Heart left ventricle (tissue), 16 donors: ENCODE data around the gene HIBCH. TPM values are rescaled to one million over a fixed set of nuclear protein-coding genes. Genes with fewer than 3 reads are reported as not detected.

Experiments used
- ATAC-seq, 4 donors: fragments of 200-7000 bp; cut with Tn5 transposase; one replicate each; pipeline ENCODE4 v1.9.1; 2020 to 2022; ENCODE audit warnings: moderate library complexity in 4 of 4, mild to moderate bottlenecking in 3 of 4, moderate number of reproducible peaks in 1 of 4
- DNase-seq, 5 donors: peaks; one replicate each; pipeline ENCODE4 v3.0.0-alpha.2; 2020
- H3K27ac ChIP-seq, 12 donors: fragments of 200-600 bp; sonication (generic) in 4 of 12; one replicate each; pipeline versions ENCODE4 v1.5.0 to v1.8.0; 2016 to 2022; ENCODE audit warnings: mild to moderate bottlenecking in 2 of 12
- H3K27me3 ChIP-seq, 9 donors: fragments of 200-600 bp; sonication (generic) in 2 of 9; one replicate each; pipeline versions ENCODE4 v1.5.1 to v1.8.0; 2016 to 2022; ENCODE audit warnings: mild to moderate bottlenecking in 3 of 9
- H3K36me3 ChIP-seq, 9 donors: fragments of 200-600 bp; sonication (generic) in 2 of 9; one replicate each; pipeline versions ENCODE4 v1.5.0 to v1.8.0; 2018 to 2022; ENCODE audit warnings: mild to moderate bottlenecking in 2 of 9
- H3K4me1 ChIP-seq, 12 donors: fragments of 200-600 bp; sonication (generic) in 4 of 12; one replicate each; pipeline versions ENCODE4 v1.5.0 to v1.8.0; 2016 to 2022; ENCODE audit warnings: mild to moderate bottlenecking in 3 of 12
- H3K4me3 ChIP-seq, 12 donors: fragments of 200-600 bp; sonication (generic) in 4 of 12; one replicate each; pipeline versions ENCODE4 v1.5.0 to v1.8.0; 2017 to 2022; ENCODE audit warnings: mild to moderate bottlenecking in 9 of 12, moderate library complexity in 4 of 12
- H3K9me3 ChIP-seq, 12 donors: fragments of 200-600 bp; sonication (generic) in 4 of 12; one replicate each; pipeline versions ENCODE4 v1.5.0 to v1.8.0; 2016 to 2022; ENCODE audit warnings: mild to moderate bottlenecking in 1 of 12
- POLR2A ChIP-seq, 2 donors: fragments of 450-650 bp; IDR thresholded peaks; one replicate each; pipeline ENCODE4 v1.6.1; 2017; ENCODE audit warnings: antibody characterized with exemption in 2 of 2, mild to moderate bottlenecking in 2 of 2, moderate library complexity in 2 of 2
- WGBS, 4 donors: extraction: QIAGEN DNeasy Blood & Tissue Kit in 2 of 4; methylation state at CpG; one replicate each; pipeline versions ENCODE4 v1.1.5 to v1.1.7; 2013 to 2018; 5-methylcytosine and 5-hydroxymethylcytosine counted together
- intact Hi-C, 10 donors: fragments of 100-400 bp; cut with DNase I; formaldehyde crosslinking; loops; one replicate each; pipeline versions ENCODE4 v1.11.1 to v1.14.2; 2022
- polyA plus RNA-seq, 2 donors: library from polyadenylated mRNA; stranded (reverse); fragments of 200-250 nt; gene quantifications; one replicate each; pipeline ENCODE4 v1.2.3, GENCODE V29; 2013
- total RNA-seq, 9 donors: library from RNA; depleted of rRNA in 2 of 9; stranded (reverse); fragments of >200 nt in 2 of 9; fragmentation: NEBNext Ultra II Directional in 3 of 9; extraction: Animal tissue kit (Norgen Biotek cat#: 25700) in 3 of 9; gene quantifications; one replicate each; pipeline versions ENCODE4 v1.1.0 to v1.2.4, GENCODE V29; 2016 to 2023
- TF ChIP-seq, protein P1 (sequence below), 12 donors: fragments of 200-600 bp; sonication (generic) in 4 of 12; IDR thresholded peaks; one replicate each; pipeline versions ENCODE4 v1.5.0 to v1.8.0; 2018 to 2022; ENCODE audit warnings: antibody characterized with exemption in 12 of 12, mild to moderate bottlenecking in 5 of 12
- donor health status: ischemic (EF 13 %, LVEDD 7.1; RV severe dilation, severe dysfunction).
- donor health status: healthy with polysubstance abuse.
- donor health status: DM: no; HTN: yes; CAD: no.
- donor health status: DM: no; HTN: no; CAD: no.
- donor health status: ischemic (EF 25% LVEDD 6.9; RV normal size, moderate dysfunction).
- donor health status: ischemic (EF 25% LVEDD 5.7; RV mildly dilated, moderate dysfunction).
- donor health status: healthy.
- donor health status: DM: yes; HTN: yes; CAD: no.
- donor health status: ischemic (EF 35%, LVEDD 5.7; RV mildly dilated, moderate dysfunction).
- donor health status: nonischemic (EF 11% LVEDD 7.7; RV severe dilation, severe dysfunction).
- donor health status: DM: yes; HTN: yes; CAD: no.
- donor health status: PGD.
- donor health status: ischemic (EF 29% LVEDD 5.4; RV normal size, mild dysfunction).
- donor health status: nonischemic (EF 23%, LVEDD 6.1; RV moderate dilation, normal function).

The HIBCH gene
- total and polyA plus RNA-seq, 11 donors: 7.7 to 25.3 (median 21.1) TPM

DNA sequence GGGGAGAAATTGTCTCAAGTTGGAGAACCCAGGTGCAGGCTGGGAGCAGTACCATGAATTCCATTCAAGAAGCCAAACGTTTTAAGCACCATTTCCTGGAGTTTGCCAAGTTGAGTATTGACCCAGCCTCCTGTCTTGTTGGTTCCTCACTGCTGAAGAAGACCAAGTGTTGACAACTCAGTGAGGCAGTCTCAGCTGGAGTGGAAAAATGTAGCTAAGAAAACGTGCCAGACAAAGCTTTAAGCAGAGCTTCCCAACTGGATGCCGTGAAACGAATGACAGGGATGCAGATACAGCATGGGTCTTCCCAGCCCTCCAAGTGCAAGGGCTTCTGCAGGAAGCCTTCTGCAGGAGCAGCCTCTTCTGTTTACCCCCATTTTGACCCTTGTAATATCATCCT lies 23.0 kb upstream of the HIBCH start:
- peaks cover 0 to 4% (median 0%) of the 10 kb centered on the region in 9 donors for H3K36me3 ChIP-seq
- H3K9me3 ChIP-seq: no peaks in the 10 kb centered on the region
- H3K27ac ChIP-seq: peak overlapping the region in 11 of 12 donors; percentile 89 to 98 (median 94)
- no peak for TF ChIP-seq POLR2A (IDR thresholded peaks at IDR 0.05)
- TF ChIP-seq, protein P1, sequence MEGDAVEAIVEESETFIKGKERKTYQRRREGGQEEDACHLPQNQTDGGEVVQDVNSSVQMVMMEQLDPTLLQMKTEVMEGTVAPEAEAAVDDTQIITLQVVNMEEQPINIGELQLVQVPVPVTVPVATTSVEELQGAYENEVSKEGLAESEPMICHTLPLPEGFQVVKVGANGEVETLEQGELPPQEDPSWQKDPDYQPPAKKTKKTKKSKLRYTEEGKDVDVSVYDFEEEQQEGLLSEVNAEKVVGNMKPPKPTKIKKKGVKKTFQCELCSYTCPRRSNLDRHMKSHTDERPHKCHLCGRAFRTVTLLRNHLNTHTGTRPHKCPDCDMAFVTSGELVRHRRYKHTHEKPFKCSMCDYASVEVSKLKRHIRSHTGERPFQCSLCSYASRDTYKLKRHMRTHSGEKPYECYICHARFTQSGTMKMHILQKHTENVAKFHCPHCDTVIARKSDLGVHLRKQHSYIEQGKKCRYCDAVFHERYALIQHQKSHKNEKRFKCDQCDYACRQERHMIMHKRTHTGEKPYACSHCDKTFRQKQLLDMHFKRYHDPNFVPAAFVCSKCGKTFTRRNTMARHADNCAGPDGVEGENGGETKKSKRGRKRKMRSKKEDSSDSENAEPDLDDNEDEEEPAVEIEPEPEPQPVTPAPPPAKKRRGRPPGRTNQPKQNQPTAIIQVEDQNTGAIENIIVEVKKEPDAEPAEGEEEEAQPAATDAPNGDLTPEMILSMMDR (IDR thresholded peaks at IDR 0.05): no peak
- ATAC-seq (no peak), DNase-seq (no peak)
- no peak overlapping the region for H3K4me3 ChIP-seq
- peaks cover 0 to 35% (median 20%) of the 10 kb centered on the region in 12 donors for H3K4me1 ChIP-seq
- 33 to 45% (median 40%) methylated on average over 4 of the region's 4 CpGs for WGBS, 4 donors
- H3K27me3 ChIP-seq: no peaks in the 10 kb centered on the region
- intact Hi-C loops: no loop called here

DNA sequence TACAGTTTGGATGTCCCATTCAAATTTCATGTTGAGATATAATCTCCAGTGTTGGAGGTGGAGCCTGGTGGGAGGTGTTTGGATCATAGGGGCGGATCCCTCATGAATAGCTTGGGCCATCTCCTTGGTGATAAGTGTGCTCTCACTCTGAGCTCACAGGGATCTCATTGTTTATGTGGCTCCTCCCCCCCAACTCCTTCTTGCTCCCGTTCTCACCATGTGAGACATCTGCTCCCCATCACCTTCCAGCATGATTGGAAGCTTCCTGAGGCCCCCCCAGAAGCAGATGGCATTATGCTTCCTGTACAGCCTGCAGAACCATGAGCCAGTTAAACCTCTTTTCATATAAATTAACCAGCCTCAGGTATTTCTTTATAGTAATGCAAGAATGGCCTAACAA lies 20.7 kb upstream of the HIBCH start:
- intact Hi-C loops: no loop called here
- Histone ChIP-seq H3K4me3 (no peak overlapping the region), H3K4me1 (peaks cover 0 to 28% (median 16%) of the 10 kb centered on the region in 12 donors), H3K27ac (no peak overlapping the region), H3K36me3 (no peaks in the 10 kb centered on the region), H3K27me3 (no peaks in the 10 kb centered on the region), H3K9me3 (no peaks in the 10 kb centered on the region)
- 47 to 68% (median 62%) methylated on average over 2 of the region's 2 CpGs for WGBS, 4 donors
- ATAC-seq: no peak
- TF ChIP-seq POLR2A (IDR thresholded peaks at IDR 0.05): no peak
- TF ChIP-seq, protein P1 (IDR thresholded peaks at IDR 0.05): no peak
- DNase-seq: no peak

DNA sequence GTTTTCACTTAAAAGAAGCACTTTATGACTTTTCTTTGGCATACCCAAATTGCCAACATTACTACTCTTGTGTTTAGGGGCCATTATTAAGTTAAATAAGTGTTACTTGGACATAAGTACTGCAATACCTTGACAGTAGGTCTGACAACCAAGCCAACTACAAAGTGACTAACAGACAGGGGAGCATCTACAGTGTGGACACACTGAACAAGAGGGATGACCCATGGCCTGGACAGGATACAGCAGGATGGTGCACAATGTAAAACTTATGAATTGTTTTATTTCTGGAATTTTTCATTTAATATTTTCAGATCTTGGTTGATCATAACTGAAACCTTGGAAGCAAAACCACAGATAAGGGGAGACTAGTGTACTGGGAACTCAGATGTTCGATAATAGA lies 19.8 kb upstream of the HIBCH start:
- ATAC-seq (no peak), DNase-seq (no peak)
- Histone ChIP-seq H3K27ac (no peak overlapping the region), H3K4me3 (no peak overlapping the region), H3K4me1 (peaks cover 0 to 24% (median 8%) of the 10 kb centered on the region in 12 donors), H3K9me3 (no peaks in the 10 kb centered on the region), H3K27me3 (no peaks in the 10 kb centered on the region), H3K36me3 (no peaks in the 10 kb centered on the region)
- TF ChIP-seq, protein P1 (IDR thresholded peaks at IDR 0.05): no peak
- TF ChIP-seq POLR2A (IDR thresholded peaks at IDR 0.05): no peak
- intact Hi-C loops: loop anchor here in 2 of 10 donors (10.0 kb wide), 2 partner anchors 165 to 465 kb away; no protein-coding TSS in a partner anchor
- 87 to 92% (median 88%) methylated on average over 1 of the region's 1 CpG for WGBS, 4 donors

DNA sequence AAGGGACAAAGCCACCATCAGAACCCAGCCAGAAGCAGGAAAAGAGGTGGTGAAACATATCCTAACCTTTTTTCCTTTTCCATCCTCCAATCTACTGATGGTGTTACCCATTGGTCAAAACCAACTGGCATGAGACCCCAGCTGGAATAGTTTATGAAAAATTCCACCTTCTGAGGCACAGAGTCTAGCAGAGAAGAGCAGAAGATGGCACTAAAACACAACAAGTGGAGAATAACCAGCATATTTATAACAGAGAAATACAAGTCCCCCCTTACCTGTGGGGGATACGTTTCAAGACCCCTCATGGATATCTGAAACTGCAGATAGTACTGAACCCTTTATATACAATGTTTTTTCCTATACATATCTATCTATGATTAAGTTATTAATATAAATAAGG lies 18.8 kb upstream of the HIBCH start:
- Histone ChIP-seq H3K36me3 (no peaks in the 10 kb centered on the region), H3K27ac (no peak overlapping the region), H3K4me1 (peaks cover 0 to 23% (median 9%) of the 10 kb centered on the region in 12 donors), H3K9me3 (no peaks in the 10 kb centered on the region), H3K4me3 (no peak overlapping the region), H3K27me3 (no peaks in the 10 kb centered on the region)
- WGBS, 4 donors: 80 to 90% (median 86%) methylated on average over 1 of the region's 1 CpG
- no peak for ATAC-seq
- intact Hi-C loops: loop anchor here in 2 of 10 donors (10.0 kb wide), 2 partner anchors 166 to 466 kb away; no protein-coding TSS in a partner anchor
- DNase-seq: no peak
- TF ChIP-seq, protein P1 (IDR thresholded peaks at IDR 0.05): peak in 1 of 12 donors; percentile 17
- TF ChIP-seq POLR2A (IDR thresholded peaks at IDR 0.05): no peak
